Measurements from ENCODE around the gene LDLRAD3. TPM values are rescaled to one million over a fixed set of nuclear protein-coding genes. Genes with fewer than 3 reads are reported as not detected.
A peak's percentile ranks its signal among the peaks of the same experiment; 100 is the strongest.

Gene LDLRAD3
- total RNA-seq, 1 donor from 2014 or later: 8.6 TPM

DNA sequence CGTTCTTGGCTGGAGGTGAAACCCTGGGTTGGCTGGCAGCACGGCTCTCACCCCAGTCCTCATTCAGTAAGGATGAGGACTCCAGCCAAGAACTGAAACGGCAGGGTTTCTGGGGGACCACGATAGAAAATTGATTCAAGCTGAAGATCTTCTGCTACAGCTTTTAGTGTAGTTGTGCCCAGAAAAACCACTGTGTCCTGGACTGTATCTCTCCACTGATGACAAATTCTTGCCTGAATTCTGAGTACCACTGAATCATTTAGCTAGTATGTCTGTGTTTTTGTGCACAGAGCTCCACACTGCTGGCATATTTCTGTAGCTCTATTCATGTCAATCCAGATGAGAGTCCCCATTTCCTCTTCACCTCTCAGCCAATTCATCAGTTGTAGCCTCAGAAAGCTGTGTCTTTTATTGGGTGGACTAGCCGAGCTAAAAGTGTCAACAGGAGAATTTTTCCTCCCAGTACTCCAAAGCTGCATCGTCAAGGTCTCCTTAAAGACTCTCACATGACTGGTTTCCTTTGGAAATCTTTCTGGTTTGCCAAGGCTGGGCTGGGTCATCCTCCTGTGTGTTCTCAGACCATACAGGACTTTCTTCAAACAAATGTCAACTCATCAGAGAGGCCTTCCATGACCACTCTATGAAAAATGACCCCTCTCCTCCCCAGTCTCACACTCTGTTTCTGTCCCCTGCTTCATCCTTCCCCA lies 144.6 kb downstream of the LDLRAD3 start:
- DNase-seq (ENCODE audit: low spot score): no peak
- H3K27ac Mint-ChIP-seq (ENCODE audit: unreplicated experiment): peak overlapping the region; percentile 87
- H3K4me3 Mint-ChIP-seq (ENCODE audit: unreplicated experiment): no peak overlapping the region
- no peaks in the 10 kb centered on the region for H3K27me3 Mint-ChIP-seq (ENCODE audit: low read depth)
- H3K36me3 Mint-ChIP-seq (ENCODE audit: low read depth): peaks cover 14% of the 10 kb centered on the region
- TF ChIP-seq, protein P1, sequence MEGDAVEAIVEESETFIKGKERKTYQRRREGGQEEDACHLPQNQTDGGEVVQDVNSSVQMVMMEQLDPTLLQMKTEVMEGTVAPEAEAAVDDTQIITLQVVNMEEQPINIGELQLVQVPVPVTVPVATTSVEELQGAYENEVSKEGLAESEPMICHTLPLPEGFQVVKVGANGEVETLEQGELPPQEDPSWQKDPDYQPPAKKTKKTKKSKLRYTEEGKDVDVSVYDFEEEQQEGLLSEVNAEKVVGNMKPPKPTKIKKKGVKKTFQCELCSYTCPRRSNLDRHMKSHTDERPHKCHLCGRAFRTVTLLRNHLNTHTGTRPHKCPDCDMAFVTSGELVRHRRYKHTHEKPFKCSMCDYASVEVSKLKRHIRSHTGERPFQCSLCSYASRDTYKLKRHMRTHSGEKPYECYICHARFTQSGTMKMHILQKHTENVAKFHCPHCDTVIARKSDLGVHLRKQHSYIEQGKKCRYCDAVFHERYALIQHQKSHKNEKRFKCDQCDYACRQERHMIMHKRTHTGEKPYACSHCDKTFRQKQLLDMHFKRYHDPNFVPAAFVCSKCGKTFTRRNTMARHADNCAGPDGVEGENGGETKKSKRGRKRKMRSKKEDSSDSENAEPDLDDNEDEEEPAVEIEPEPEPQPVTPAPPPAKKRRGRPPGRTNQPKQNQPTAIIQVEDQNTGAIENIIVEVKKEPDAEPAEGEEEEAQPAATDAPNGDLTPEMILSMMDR (IDR thresholded peaks at IDR 0.05): no peak
- H3K4me1 Mint-ChIP-seq (ENCODE audit: low read depth): peaks cover 38% of the 10 kb centered on the region
- peaks cover 5% of the 10 kb centered on the region for H3K9me3 Mint-ChIP-seq (ENCODE audit: low read depth)

DNA sequence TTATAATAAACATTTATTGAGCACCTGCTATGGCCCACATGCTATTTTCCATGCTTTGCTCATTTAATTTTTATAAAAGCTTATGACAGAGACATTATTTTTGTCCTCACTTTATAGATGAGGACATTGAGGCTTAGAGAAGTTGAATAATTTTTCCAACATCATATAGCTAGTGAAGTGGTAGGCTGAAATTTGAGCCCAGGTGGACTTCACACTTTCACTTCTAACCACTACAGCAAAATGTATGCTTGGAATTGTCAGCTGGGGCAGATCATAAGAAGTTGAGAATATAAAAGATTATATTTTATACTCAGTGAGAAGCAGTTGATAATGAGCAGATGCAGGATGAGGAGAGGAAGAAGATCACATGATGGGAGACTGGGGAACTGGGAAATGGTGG lies 146.1 kb downstream of the LDLRAD3 start:
- Mint-ChIP-seq H3K4me3 (ENCODE audit: unreplicated experiment) (no peak overlapping the region), H3K27me3 (ENCODE audit: low read depth) (no peaks in the 10 kb centered on the region), H3K9me3 (ENCODE audit: low read depth) (peaks cover 4% of the 10 kb centered on the region), H3K4me1 (ENCODE audit: low read depth) (peaks cover 38% of the 10 kb centered on the region), H3K36me3 (ENCODE audit: low read depth) (peaks cover 10% of the 10 kb centered on the region), H3K27ac (ENCODE audit: unreplicated experiment) (peak overlapping the region; percentile 36)
- TF ChIP-seq, protein P1 (IDR thresholded peaks at IDR 0.05): no peak
- DNase-seq (ENCODE audit: low spot score): no peak

DNA sequence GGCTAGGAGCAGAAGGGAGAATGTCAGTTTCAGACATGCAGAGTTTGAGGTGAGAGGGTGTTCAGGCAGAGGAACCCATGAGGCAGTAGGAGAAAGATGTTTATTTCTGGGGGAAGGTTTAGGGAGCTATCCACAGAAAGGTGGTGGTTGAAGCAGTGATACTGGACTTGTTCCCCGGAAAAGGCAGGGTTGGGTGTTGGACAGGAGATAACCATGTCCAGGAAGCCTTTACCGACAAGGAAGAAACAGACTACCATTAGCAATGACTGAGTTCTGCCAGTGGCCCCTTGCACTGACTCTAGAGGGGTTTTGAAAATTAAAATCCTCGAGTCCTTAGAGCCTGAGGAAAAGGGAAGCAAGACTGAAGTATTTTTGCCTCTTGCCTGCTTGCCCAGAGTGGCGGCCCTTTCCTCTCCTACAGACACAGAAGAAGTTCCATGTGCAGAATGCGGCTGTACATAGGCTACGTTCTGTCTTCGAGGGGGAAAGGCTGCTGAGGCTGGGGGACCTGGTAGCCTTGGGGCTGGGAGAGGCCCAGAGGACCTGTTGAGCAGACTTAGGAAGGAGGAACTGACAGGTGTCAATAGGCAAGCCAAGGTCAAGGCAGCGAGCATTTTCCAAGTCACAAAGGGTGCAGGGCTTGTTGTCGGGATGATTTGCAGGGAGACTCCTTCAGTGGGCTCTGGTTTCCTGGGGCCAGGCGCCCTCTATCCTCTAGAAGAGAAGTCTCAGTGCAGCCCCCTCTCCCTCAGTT lies 146.7 kb downstream of the LDLRAD3 start:
- no peaks in the 10 kb centered on the region for H3K9me3 Mint-ChIP-seq (ENCODE audit: low read depth)
- H3K27ac Mint-ChIP-seq (ENCODE audit: unreplicated experiment): peak overlapping the region; percentile 74
- DNase-seq (ENCODE audit: low spot score): no peak
- peaks cover 38% of the 10 kb centered on the region for H3K4me1 Mint-ChIP-seq (ENCODE audit: low read depth)
- no peak overlapping the region for H3K4me3 Mint-ChIP-seq (ENCODE audit: unreplicated experiment)
- TF ChIP-seq, protein P1 (IDR thresholded peaks at IDR 0.05): no peak
- H3K36me3 Mint-ChIP-seq (ENCODE audit: low read depth): peaks cover 7% of the 10 kb centered on the region
- H3K27me3 Mint-ChIP-seq (ENCODE audit: low read depth): no peaks in the 10 kb centered on the region

DNA sequence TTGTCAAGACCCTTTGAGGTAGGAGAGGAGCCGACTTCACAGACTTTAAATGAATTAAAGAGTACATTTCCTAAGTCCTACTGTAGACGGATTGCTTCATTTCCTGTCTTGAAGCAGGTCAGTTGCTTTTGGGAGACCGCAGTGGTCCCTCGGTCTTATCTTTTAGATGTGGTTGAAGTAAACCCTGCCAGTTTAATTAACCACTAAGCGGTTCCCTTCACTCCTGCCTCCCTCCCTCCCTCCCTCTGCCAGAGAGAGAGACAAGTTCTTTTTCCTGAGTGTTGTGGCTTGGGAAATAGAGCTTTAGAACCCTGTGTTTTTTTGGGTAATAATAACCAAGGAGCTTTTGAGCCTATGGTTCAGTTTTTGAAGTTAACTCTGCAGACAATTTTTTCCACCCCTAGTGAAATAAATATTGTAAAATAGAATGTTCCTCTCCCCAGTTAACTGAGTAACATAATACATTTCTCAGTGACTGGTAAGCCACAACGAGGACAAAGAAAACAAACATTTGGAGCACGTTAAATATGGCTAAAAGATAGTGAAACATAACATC lies 147.5 kb downstream of the LDLRAD3 start:
- peak overlapping the region; percentile 74 for H3K27ac Mint-ChIP-seq (ENCODE audit: unreplicated experiment)
- no peak for DNase-seq (ENCODE audit: low spot score)
- H3K36me3 Mint-ChIP-seq (ENCODE audit: low read depth): peaks cover 4% of the 10 kb centered on the region
- no peak overlapping the region for H3K4me3 Mint-ChIP-seq (ENCODE audit: unreplicated experiment)
- H3K4me1 Mint-ChIP-seq (ENCODE audit: low read depth): peaks cover 38% of the 10 kb centered on the region
- H3K27me3 Mint-ChIP-seq (ENCODE audit: low read depth): no peaks in the 10 kb centered on the region
- TF ChIP-seq, protein P1 (IDR thresholded peaks at IDR 0.05): no peak
- no peaks in the 10 kb centered on the region for H3K9me3 Mint-ChIP-seq (ENCODE audit: low read depth)

DNA sequence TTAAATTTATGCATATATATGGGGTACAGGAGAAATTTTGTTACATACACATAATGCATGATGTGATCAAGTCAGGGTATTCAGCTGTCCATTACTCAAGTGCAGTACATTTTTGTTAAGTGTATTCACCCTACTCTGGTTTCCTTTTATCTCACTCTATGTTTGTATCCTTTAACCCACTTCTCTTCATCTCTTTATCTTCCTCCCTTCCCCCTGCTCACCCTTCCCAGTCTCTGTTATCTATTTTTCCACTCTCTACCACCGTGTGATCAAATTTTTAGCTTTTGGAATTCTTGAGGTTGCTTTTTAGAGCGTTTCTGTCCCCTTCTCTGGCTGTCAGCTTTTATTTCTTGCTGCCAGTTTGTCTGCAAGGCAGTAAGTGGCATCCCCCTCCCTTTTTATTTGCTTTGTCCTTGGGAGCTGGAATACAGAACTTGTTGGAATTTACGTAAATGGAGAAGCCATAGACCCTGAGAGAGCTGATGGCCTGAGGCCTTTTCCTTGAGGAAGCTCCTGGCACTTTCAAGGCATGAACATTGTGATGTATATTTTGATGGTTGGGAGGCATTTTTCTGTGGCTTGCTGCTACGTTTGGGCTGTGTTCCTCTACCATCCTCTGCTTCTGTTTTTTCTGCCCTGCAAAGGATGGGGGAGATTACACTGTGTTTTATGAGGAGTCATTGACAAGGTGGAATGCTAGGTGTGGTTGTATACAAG lies 148.6 kb downstream of the LDLRAD3 start:
- no peaks in the 10 kb centered on the region for H3K9me3 Mint-ChIP-seq (ENCODE audit: low read depth)
- no peak overlapping the region for H3K4me3 Mint-ChIP-seq (ENCODE audit: unreplicated experiment)
- TF ChIP-seq, protein P1 (IDR thresholded peaks at IDR 0.05): no peak
- H3K36me3 Mint-ChIP-seq (ENCODE audit: low read depth): peaks cover 4% of the 10 kb centered on the region
- DNase-seq (ENCODE audit: low spot score): no peak
- H3K4me1 Mint-ChIP-seq (ENCODE audit: low read depth): peaks cover 41% of the 10 kb centered on the region
- H3K27me3 Mint-ChIP-seq (ENCODE audit: low read depth): no peaks in the 10 kb centered on the region
- no peak overlapping the region for H3K27ac Mint-ChIP-seq (ENCODE audit: unreplicated experiment)
